Smooth muscle cell (in vitro differentiated cells): ENCODE data around the gene PLEKHO2. TPM values are rescaled to one million over a fixed set of nuclear protein-coding genes. Genes with fewer than 3 reads are reported as not detected.
A peak's percentile ranks its signal among the peaks of the same experiment; 100 is the strongest.

Source experiments
- DNase-seq: peaks from one replicate; lab custom pipeline; 2025; ENCODE audit not compliant: unreplicated experiment; lab: John Stamatoyannopoulos, UW
- H2AFZ ChIP-seq: fragments of 200-600 bp; sonication (generic); 2 replicates; pipeline ENCODE4 v1.6.0; 2016; ENCODE audit warnings: antibody characterized with exemption, low read depth, mild to moderate bottlenecking
- H3F3A ChIP-seq: fragments of 200-600 bp; sonication (generic); 2 replicates; pipeline ENCODE4 v1.6.0; 2017; ENCODE audit warnings: antibody characterized with exemption, low read depth
- H3K27ac ChIP-seq: fragments of 200-600 bp; sonication (generic); 2 replicates; pipeline ENCODE4 v1.5.1; 2016; ENCODE audit warnings: low read depth, mild to moderate bottlenecking
- H3K27me3 ChIP-seq: fragments of 200-600 bp; sonication (generic); 2 replicates; pipeline ENCODE4 v1.6.1; 2016; ENCODE audit warnings: low read depth, mild to moderate bottlenecking
- H3K36me3 ChIP-seq: fragments of 200-600 bp; sonication (generic); 2 replicates; pipeline ENCODE4 v1.5.1; 2016; ENCODE audit warnings: low read depth
- H3K4me1 ChIP-seq: fragments of 200-600 bp; sonication (generic); 2 replicates; pipeline ENCODE4 v1.5.1; 2016; ENCODE audit warnings: low read depth
- H3K4me2 ChIP-seq: fragments of 200-600 bp; sonication (generic); 2 replicates; pipeline ENCODE4 v1.6.0; 2016; ENCODE audit warnings: mild to moderate bottlenecking
- H3K4me3 ChIP-seq: fragments of 200-600 bp; sonication (generic); 2 replicates; pipeline ENCODE4 v1.5.1; 2016; ENCODE audit warnings: mild to moderate bottlenecking
- H3K79me2 ChIP-seq: fragments of 200-600 bp; sonication (generic); 2 replicates; pipeline ENCODE4 v1.6.0; 2016; ENCODE audit warnings: low read depth, mild to moderate bottlenecking
- H3K9ac ChIP-seq: fragments of 200-600 bp; sonication (generic); 2 replicates; pipeline ENCODE4 v1.6.0; 2016; ENCODE audit warnings: low read depth
- H3K9me3 ChIP-seq: fragments of 200-600 bp; sonication (generic); replicated peaks from 2 replicates; pipeline ENCODE4 v1.5.1; 2016; ENCODE audit warnings: low read depth
- H4K20me1 ChIP-seq: fragments of 200-600 bp; sonication (generic); 2 replicates; pipeline ENCODE4 v1.6.0; 2016; ENCODE audit warnings: low read depth
- WGBS: methylation state at CpG from one replicate; pipeline ENCODE4 v1.1.7; 2016; ENCODE audit warnings: low lambda C conversion rate; 5-methylcytosine and 5-hydroxymethylcytosine counted together
- polyA plus RNA-seq: library from polyadenylated mRNA; unstranded; fragments of >200 nt; fragmentation: Nextera tagmentation; extraction: Ambion mirVana; gene quantifications from 2 replicates; pipeline ENCODE4 v1.2.1, GENCODE V29; 2016
- total RNA-seq: library from RNA; depleted of rRNA; stranded (reverse); fragments of >200 nt; gene quantifications from 2 replicates; pipeline ENCODE4 v1.2.3, GENCODE V29; 2014
- TF ChIP-seq, protein P1 (sequence below): fragments of 200-600 bp; sonication (generic); IDR thresholded peaks from 2 replicates; pipeline ENCODE4 v1.5.1; 2017; ENCODE audit warnings: borderline replicate concordance, mild to moderate bottlenecking, antibody characterized with exemption; ENCODE audit not compliant: insufficient read depth, poor library complexity, severe bottlenecking

Gene PLEKHO2
- total and polyA plus RNA-seq, 2 experiments from 2014 or later: 7.9 to 16.3 TPM

DNA sequence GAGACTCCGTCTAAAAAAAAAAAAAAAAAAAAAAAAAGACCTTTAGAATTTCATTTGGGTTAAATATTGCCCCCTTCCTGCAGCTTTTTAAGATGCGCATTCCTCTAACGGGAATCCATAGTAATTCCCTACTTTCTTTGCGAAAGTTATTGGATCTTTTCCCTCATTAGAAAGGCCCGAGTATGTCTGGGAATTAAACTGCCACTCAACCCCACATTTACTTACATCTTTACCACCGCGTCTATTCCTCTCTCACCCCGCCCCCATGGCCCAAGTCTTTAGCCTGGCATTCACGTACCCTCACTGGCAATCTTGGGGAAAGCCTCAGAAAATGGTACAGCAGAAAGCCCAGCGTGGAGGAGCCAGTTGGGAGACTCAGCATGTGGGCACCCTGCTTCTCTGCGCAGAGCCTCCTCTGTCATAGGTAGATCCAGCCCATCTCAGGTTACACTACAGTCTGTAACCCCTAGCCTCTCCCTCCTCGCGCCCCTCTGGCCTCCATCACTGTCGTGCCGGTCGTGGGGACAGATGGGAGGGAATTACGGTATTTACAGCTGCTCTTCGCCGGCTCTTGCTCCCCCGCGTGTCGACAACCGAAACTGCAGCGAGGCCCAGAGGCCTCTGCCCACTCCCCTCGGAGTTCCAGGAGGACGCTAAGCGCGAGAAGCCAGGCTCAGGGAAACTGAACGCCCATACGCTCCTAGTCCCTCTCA, 63.6 kb downstream of the PLEKHO2 start:
- Histone ChIP-seq H3K4me3 (peak overlapping the region; percentile 54), H3K36me3 (no peaks in the 10 kb centered on the region), H3K79me2 (no peaks in the 10 kb centered on the region), H3K4me1 (peaks cover 5% of the 10 kb centered on the region), H3K4me2 (peak overlapping the region; percentile 91), H3F3A (no peaks in the 10 kb centered on the region), H2AFZ (peak overlapping the region; percentile 83), H4K20me1 (no peaks in the 10 kb centered on the region), H3K27me3 (no peaks in the 10 kb centered on the region), H3K9me3 (no peaks in the 10 kb centered on the region), H3K9ac (no peak overlapping the region), H3K27ac (peak overlapping the region; percentile 22)
- peak; percentile 36 for DNase-seq
- TF ChIP-seq, protein P1, sequence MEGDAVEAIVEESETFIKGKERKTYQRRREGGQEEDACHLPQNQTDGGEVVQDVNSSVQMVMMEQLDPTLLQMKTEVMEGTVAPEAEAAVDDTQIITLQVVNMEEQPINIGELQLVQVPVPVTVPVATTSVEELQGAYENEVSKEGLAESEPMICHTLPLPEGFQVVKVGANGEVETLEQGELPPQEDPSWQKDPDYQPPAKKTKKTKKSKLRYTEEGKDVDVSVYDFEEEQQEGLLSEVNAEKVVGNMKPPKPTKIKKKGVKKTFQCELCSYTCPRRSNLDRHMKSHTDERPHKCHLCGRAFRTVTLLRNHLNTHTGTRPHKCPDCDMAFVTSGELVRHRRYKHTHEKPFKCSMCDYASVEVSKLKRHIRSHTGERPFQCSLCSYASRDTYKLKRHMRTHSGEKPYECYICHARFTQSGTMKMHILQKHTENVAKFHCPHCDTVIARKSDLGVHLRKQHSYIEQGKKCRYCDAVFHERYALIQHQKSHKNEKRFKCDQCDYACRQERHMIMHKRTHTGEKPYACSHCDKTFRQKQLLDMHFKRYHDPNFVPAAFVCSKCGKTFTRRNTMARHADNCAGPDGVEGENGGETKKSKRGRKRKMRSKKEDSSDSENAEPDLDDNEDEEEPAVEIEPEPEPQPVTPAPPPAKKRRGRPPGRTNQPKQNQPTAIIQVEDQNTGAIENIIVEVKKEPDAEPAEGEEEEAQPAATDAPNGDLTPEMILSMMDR: peak; percentile 78
- 7% methylated on average over 30 of the region's 30 CpGs for WGBS

DNA sequence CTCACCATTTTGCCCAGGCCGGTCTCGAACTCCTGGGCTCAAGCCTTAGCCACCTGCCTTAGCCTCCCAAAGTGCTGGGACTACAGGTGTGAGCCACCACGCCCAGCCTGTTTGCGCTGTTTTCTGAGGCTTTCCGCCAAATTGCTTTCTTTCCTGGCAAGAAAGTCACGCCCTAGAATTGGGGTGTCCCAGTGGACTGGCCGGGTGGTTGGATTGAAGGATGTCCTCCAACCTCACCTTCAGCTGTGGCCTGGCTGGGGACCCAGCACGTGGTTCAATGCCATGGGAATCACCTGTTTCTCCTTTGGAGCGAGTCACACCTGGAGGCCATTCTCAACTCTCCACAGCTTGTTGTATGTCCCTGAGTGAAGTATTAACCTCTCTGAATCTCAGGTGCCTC, 64.2 kb downstream of the PLEKHO2 start:
- Histone ChIP-seq H2AFZ (peak overlapping the region; percentile 83), H3K4me2 (no peak overlapping the region)
- 83% methylated on average over 9 of the region's 9 CpGs for WGBS

DNA sequence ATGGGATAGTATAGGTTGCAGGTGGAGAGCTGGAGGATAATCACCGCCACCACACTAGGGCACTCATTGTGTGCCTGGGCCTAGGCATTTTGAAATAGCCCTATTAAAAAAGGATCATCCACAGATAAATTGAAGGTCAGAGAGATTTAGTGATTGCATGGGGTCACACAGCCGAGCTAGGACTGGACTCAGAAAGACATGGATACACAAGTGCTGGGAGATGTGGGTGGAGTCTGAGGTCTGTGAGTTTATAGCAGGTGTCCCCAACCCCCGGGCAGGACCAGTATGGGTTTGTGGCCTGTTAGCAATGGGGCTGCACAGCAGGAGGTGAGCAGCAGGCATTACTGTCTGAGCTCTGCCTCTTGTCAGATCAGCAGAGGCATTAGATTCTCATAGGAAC, 64.7 kb downstream of the PLEKHO2 start:
- H3K27ac ChIP-seq: no peak overlapping the region
- TF ChIP-seq, protein P1: no peak
- no peaks in the 10 kb centered on the region for H4K20me1 ChIP-seq

More for the DNA sequence above, 64.2 kb downstream of the PLEKHO2 start:
- Histone ChIP-seq H3K4me3 (no peak overlapping the region), H3K79me2 (no peaks in the 10 kb centered on the region), H3K36me3 (no peaks in the 10 kb centered on the region), H3F3A (no peaks in the 10 kb centered on the region), H3K9ac (no peak overlapping the region), H3K27ac (no peak overlapping the region), H4K20me1 (no peaks in the 10 kb centered on the region), H3K4me1 (peaks cover 5% of the 10 kb centered on the region), H3K27me3 (no peaks in the 10 kb centered on the region), H3K9me3 (no peaks in the 10 kb centered on the region)
- TF ChIP-seq, protein P1: no peak
- no peak for DNase-seq

DNA sequence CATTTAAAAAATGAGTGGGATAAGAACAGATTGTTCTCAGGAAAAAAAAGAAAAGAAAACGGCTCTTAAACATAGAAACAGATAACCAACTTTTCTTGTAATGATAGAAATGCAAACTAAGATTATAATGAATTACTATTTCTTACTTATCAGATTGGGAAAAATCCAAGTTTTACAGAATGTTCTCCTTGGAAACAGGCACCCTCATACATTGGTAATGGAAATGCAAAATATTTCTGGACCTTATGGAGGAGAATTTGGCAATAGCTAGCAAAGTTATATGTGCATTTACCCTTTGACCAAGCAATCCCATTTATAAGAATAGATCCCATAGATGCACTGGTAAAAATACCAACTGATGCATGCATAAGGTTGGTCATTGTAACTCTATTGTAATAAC, 66.3 kb downstream of the PLEKHO2 start:
- DNase-seq: no peak
- Histone ChIP-seq H3F3A (no peaks in the 10 kb centered on the region), H3K27me3 (no peaks in the 10 kb centered on the region), H3K4me1 (peaks cover 5% of the 10 kb centered on the region), H2AFZ (no peak overlapping the region), H4K20me1 (no peaks in the 10 kb centered on the region), H3K9ac (no peak overlapping the region), H3K4me3 (no peak overlapping the region), H3K79me2 (no peaks in the 10 kb centered on the region), H3K4me2 (no peak overlapping the region), H3K9me3 (no peaks in the 10 kb centered on the region), H3K27ac (no peak overlapping the region), H3K36me3 (no peaks in the 10 kb centered on the region)
- TF ChIP-seq, protein P1: no peak
- 93% methylated on average over 1 of the region's 1 CpG for WGBS

More for the DNA sequence above, 64.7 kb downstream of the PLEKHO2 start:
- Histone ChIP-seq H3K9me3 (no peaks in the 10 kb centered on the region), H3F3A (no peaks in the 10 kb centered on the region), H2AFZ (no peak overlapping the region), H3K9ac (no peak overlapping the region), H3K4me2 (no peak overlapping the region), H3K36me3 (no peaks in the 10 kb centered on the region), H3K79me2 (no peaks in the 10 kb centered on the region), H3K4me1 (peaks cover 5% of the 10 kb centered on the region), H3K27me3 (no peaks in the 10 kb centered on the region), H3K4me3 (no peak overlapping the region)
- WGBS: 97% methylated on average over 3 of the region's 3 CpGs
- DNase-seq: no peak
